ENCODE measurements around the gene GARIN5A. TPM values are rescaled to one million over a fixed set of nuclear protein-coding genes. Genes with fewer than 3 reads are reported as not detected.
A peak's percentile ranks its signal among the peaks of the same experiment; 100 is the strongest.

Gene GARIN5A
- total RNA-seq, 1 experiment from 2014 or later = 6.2 TPM

DNA sequence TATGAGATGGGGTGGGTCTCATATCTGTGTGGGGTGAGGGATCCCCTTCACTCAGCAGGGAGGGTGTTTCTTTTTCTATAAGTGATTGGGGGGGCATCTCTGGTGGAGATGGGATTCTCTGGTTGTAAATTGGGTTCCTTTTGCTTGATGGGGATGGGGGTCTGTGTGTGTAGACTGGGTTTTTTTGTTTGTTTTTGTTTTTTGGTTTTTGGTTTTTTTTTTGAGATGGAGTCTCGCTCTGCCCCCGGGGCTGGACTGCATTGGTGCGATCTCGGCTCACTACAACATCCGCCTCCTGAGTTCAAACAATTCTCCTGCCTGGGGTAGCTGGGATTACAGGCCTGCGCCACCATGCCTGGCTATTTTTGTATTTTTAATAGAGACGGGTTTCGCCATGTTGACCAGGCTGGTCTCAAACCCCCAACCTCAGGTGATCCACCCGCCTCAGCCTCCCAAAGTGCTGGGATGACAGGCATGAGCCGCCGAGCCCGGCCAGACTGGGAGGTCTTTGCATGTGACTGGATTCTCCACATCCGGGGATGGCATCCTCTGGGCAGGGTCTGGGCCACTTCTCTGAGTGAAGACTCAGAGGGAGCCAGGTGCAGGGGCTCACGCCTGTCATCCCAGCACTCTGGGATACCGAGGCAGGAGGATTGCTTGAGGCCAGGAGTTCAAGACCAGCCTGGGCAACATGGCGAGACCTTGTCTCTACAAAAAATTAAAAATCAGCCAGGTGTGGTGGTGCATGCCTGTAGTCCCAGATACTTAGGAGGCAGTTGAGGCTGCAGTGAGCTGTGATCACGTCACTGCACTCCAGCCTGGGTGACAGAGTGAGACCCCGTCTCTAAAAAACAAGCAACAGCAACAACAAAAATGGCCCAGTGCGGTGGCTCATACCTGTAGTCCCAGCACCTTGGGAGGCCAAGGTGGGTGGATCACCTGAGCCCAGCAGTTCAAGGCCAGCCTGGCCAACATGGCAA is 43.2 kb downstream of the GARIN5A start:
- DNase-seq = no peak
- H3K36me3 ChIP-seq (ENCODE audit: low read depth, low read length) = no peaks in the 10 kb centered on the region
- H3K4me1 ChIP-seq (ENCODE audit: insufficient read depth, low read length) = no peaks in the 10 kb centered on the region
- H3K27me3 ChIP-seq (ENCODE audit: low read length) = 0 out of 2 replicates have a peak, but pooled peaks cover 4% of the 10 kb centered on the region
- no peak overlapping the region for H2AFZ ChIP-seq (ENCODE audit: low read length)
- H3F3A ChIP-seq (ENCODE audit: low read length, unreplicated experiment) = no peaks in the 10 kb centered on the region
- H3K9me2 ChIP-seq (replicated peaks; ENCODE audit: low read length) = no peaks in the 10 kb centered on the region
- TF ChIP-seq EZH2phosphoT487 (IDR thresholded peaks at IDR 0.05; ENCODE audit: borderline replicate concordance, low read length) (no peak), EZH2 (IDR thresholded peaks at IDR 0.05; ENCODE audit: low read length, unreplicated experiment) (no peak), CTCF (conservative IDR thresholded peaks at IDR 0.05; ENCODE audit: low read depth, low read length) (no peak)
- no peak overlapping the region for H3K4me3 ChIP-seq (ENCODE audit: low read length)
- no peaks in the 10 kb centered on the region for H3K79me2 ChIP-seq (ENCODE audit: low read length)
- intact Hi-C loops (cut with micrococcal nuclease) = no loop called here
- H3K9ac ChIP-seq (ENCODE audit: low read length) = no peak overlapping the region
- CTCF ChIA-PET = no interaction called here
- H3K4me2 ChIP-seq (ENCODE audit: low read length) = no peak overlapping the region
- H3K27ac ChIP-seq (ENCODE audit: low read length) = no peak overlapping the region
- no peaks in the 10 kb centered on the region for H3K9me3 ChIP-seq (ENCODE audit: low read length)
- POLR2A ChIA-PET (ENCODE audit: unreplicated experiment) = interaction anchor here (0.6 kb wide), 1 partner anchor 18 kb away, joined by 3 read pairs; no protein-coding TSS in a partner anchor
- no TSS peak for BruUV-seq (replicated peaks)
- no peak for ATAC-seq
- no peaks in the 10 kb centered on the region for H4K20me1 ChIP-seq (ENCODE audit: low read length)

DNA sequence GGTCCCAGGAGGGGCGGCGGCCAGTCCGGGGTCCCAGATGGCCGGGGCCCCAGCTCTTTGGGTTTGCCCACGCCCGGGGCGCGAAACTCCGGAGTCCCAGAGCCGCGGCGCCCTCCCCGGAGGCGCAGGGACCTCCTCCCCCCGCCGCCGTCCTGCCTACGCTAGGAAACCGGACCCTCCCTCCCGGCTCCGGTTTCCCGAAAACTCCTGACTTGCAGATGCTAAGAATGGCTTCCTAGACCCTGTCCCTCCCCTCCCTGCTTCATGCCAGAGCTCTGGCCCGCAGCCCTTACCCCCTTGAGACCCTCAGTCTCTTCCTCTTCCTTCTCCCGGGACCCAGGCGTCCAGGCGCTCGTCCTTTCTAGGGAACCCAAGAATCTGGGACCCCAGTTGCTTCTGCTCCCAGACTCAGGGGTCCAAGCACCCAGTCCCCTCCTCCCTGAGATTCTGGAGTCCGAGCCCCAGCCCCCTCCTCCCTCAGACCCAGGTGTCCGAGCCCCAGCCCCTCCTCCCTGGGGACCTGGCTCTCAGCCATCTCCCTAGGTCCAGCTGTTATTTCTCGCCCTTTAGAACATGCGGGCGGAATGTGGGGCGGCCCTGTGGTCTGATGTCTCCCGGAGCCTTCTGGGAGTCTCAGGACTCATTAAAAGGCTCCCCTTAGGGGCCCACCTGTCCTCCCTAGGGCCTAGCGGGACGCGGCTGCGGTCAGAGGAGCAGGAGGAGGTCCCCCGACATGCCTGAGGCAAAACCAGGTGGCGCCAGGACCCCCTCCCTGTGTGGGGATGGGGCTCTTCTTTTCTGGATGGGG is 44.2 kb downstream of the GARIN5A start, which contains the start of gene MYBPC2:
Gene MYBPC2 (plus strand): TSS at position 672 of the 808 bp plus-strand sequence. CDS start 62 bp downstream, at position 734.
- H3K27ac ChIP-seq (ENCODE audit: low read length) = no peak within 1 kb of the TSS
- H3K79me2 ChIP-seq (ENCODE audit: low read length) = no peaks in the 10 kb centered on the region
- no peaks in the 10 kb centered on the region for H3K9me2 ChIP-seq (replicated peaks; ENCODE audit: low read length)
- H3F3A ChIP-seq (ENCODE audit: low read length, unreplicated experiment) = no peaks in the 10 kb centered on the region
- ATAC-seq (peak; percentile 9), DNase-seq (no peak)
- TF ChIP-seq CTCF (conservative IDR thresholded peaks at IDR 0.05; ENCODE audit: low read depth, low read length) (no peak), EZH2 (IDR thresholded peaks at IDR 0.05; ENCODE audit: low read length, unreplicated experiment) (no peak), EZH2phosphoT487 (IDR thresholded peaks at IDR 0.05; ENCODE audit: borderline replicate concordance, low read length) (no peak)
- H3K4me3 ChIP-seq (ENCODE audit: low read length) = peak within 1 kb of the TSS; percentile 57
- no peaks in the 10 kb centered on the region for H3K36me3 ChIP-seq (ENCODE audit: low read depth, low read length)
- no peaks in the 10 kb centered on the region for H3K4me1 ChIP-seq (ENCODE audit: insufficient read depth, low read length)
- H2AFZ ChIP-seq (ENCODE audit: low read length) = peak within 1 kb of the TSS; percentile 89
- intact Hi-C loops (cut with micrococcal nuclease) = no loop called here
- peak within 1 kb of the TSS; percentile 85 for H3K4me2 ChIP-seq (ENCODE audit: low read length)
- ChIA-PET POLR2A (ENCODE audit: unreplicated experiment) (no interaction called here), CTCF (no interaction called here)
- no peaks in the 10 kb centered on the region for H3K9me3 ChIP-seq (ENCODE audit: low read length)
- H3K9ac ChIP-seq (ENCODE audit: low read length) = no peak within 1 kb of the TSS
- no TSS peak for BruUV-seq (replicated peaks)
- H3K27me3 ChIP-seq (ENCODE audit: low read length) = 0 out of 2 replicates have a peak, but pooled peaks cover 4% of the 10 kb centered on the region
- H4K20me1 ChIP-seq (ENCODE audit: low read length) = no peaks in the 10 kb centered on the region
